Measurements from ENCODE around the gene GNAS-AS1. TPM values are rescaled to one million over a fixed set of nuclear protein-coding genes. Genes with fewer than 3 reads are reported as not detected.

Gene GNAS-AS1
- total RNA-seq, 1 donor from 2014 or later = 0.35 TPM

- ATAC-seq (no peak), DNase-seq (no peak)
- intact Hi-C loops (cut with micrococcal nuclease) = loop anchor here (5.0 to 10.0 kb wide), 2 partner anchors 353 to 535 kb away; no protein-coding TSS in a partner anchor
Measured at GRCh38 chr20:58869662-58870227, 19.0 kb upstream of the GNAS-AS1 start.

DNA sequence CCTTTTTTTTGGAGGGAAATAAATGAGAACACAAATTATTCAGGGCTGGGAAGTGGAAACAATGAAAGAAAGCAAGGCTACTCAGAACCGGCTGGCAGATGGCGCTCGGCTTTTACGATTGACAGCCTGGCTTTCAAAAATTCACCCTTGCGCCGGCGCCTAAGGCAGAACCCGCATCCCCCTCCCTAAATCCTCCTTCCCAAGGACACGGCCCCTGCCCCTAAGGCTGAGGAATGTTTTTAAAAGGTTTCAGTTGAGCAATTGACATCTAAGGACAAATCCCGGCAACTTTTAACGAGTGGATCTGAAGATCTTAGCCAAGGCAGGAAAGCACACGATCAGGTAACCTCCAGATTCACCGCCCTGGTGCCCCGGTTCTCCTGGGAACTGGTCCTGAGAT is 18.1 kb upstream of the GNAS-AS1 start:
- intact Hi-C loops (cut with micrococcal nuclease) = no loop called here
- no peak for ATAC-seq
- no peak for DNase-seq

- intact Hi-C loops (cut with micrococcal nuclease) = no loop called here
- ATAC-seq (peak; percentile 82), DNase-seq (no peak)
Measured at GRCh38 chr20:58867211-58867610, 16.5 kb upstream of the GNAS-AS1 start.

DNA sequence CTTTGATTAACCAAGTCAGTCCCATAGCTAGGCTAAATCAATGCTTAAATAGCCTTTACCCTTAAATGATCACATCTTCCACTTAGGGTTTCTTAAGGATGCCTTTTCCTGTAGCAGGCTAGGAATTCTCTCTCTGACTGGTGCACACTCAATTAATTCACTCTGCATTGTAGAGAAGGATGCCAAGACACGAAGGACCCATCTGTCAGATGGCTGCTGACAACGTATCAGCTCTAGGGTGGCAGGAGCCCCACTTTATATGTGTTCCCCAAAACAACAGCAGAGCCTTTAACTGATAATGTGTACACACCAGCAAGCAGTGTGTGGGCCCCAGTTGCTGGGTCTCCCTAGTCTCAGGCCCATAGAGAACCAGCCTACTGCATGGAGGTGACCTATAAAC is 15.1 kb upstream of the GNAS-AS1 start:
- ATAC-seq (no peak), DNase-seq (no peak)
- intact Hi-C loops (cut with micrococcal nuclease) = no loop called here

DNA sequence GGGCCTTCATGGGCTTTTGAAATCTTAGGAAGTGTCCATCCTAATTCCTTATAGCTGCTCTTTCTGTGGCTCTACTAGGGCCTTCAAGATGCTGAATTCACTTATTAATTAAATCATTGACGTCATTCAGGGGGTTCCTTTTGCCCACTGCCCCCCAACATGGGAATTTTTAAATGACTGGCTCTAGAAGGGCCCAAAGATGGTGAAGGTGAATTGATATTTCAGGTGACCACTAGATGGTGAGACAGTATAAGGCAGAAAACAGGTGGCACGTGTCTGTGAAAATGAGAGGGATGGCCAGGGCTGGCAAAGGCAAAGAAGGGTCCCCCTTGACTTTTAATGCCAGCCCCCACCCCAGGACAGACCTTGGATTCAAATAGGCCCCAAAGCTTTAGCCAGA is 13.6 kb upstream of the GNAS-AS1 start:
- DNase-seq = no peak
- no peak for ATAC-seq
- intact Hi-C loops (cut with micrococcal nuclease) = no loop called here

DNA sequence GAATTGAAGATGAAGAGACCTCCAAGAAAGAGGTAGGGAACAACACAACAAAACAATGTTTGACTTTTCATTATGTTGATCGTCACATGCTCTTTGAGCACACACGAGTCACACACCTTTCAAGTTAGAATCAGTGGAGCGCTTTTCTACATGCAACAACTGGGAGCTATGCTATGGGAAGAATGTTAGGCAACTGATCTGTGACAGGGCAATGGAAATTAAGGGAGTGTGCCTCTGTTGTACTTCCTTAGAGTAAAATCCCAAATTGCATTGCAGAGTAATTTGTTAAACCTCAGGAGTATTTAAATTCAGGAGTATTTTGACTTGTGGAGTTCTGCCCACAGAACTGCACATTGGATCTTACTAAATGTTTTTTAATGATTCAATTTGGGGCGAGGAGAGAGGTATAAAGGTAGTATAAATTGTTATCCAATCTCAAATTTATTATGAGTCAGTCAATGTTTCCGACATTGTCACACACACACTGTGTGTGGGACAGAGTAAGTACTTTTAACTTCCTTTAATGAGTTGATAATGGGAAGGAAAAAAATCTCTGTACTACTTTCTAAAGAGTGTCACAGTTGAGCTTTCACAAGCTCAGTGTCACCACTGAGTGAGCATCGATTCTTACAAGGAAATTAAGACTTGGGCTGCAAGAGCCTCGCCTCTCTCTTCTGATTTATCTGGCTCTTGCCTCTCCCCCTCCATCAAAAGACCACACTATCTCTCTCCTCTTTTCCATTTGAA is 12.5 kb upstream of the GNAS-AS1 start:
- DNase-seq (no peak), ATAC-seq (no peak)
- intact Hi-C loops (cut with micrococcal nuclease) = no loop called here

DNA sequence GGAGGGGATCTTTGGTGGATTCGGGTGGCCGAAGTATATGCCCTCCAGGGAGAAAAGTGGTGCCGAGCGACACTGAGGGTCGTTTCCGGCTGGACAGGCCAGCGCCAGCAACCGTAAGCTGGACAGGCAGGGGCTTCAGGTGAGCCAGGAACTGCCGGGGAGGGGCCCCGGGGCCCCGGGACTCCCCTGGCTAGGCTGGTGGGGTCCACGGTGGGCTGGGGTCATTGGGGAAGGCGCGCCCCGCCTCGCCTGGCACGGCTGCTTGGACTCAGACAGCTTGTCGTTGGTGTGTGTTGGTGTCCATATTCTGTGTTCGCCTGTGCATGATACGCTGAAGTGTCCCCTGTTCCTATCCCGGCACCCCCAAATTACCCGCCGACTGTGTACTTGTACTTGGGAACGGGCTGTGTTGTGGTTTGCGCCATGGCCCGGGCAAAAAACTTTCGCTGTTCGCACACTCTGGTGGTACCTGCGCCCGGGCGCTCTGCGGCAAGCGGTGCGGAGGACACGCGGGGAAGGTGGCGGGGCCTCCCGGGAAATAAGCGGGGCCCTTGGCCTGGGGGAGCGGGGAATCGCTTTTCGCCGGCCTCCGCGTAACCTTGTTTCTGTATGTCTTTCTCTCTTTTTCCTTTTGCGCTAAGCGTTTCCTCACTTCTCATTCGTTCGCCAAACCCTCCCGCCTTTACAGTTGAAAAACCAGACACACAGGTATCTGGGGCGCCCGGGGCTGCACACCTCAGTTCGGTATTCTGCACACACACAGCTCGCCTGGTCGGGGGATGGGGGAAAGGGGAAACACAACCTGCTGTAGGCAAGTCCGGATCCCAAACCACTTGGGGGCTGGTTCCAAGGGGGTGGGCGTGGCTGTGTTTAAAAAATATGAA is 5.0 kb upstream of the GNAS-AS1 start:
- ATAC-seq = no peak
- intact Hi-C loops (cut with micrococcal nuclease) = no loop called here
- no peak for DNase-seq

- intact Hi-C loops (cut with micrococcal nuclease) = no loop called here
- DNase-seq (no peak), ATAC-seq (no peak)
Measured at GRCh38 chr20:58854638-58855471, 4.2 kb upstream of the GNAS-AS1 start.

DNA sequence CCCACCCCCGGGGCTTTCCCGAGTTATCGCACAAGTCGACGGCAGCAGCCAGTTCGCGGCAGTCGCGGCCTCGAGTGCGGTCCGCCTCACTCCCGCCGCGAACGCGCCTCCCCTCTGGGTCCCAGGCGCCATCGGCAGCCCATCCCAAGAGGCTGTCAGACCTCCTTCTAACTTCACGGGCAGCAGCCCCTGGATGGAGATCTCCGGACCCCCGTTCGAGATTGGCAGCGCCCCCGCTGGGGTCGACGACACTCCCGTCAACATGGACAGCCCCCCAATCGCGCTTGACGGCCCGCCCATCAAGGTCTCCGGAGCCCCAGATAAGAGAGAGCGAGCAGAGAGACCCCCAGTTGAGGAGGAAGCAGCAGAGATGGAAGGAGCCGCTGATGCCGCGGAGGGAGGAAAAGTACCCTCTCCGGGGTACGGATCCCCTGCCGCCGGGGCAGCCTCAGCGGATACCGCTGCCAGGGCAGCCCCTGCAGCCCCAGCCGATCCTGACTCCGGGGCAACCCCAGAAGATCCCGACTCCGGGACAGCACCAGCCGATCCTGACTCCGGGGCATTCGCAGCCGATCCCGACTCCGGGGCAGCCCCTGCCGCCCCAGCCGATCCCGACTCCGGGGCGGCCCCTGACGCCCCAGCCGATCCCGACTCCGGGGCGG is 3.4 kb upstream of the GNAS-AS1 start:
- ATAC-seq = no peak
- no peak for DNase-seq
- intact Hi-C loops (cut with micrococcal nuclease) = no loop called here

DNA sequence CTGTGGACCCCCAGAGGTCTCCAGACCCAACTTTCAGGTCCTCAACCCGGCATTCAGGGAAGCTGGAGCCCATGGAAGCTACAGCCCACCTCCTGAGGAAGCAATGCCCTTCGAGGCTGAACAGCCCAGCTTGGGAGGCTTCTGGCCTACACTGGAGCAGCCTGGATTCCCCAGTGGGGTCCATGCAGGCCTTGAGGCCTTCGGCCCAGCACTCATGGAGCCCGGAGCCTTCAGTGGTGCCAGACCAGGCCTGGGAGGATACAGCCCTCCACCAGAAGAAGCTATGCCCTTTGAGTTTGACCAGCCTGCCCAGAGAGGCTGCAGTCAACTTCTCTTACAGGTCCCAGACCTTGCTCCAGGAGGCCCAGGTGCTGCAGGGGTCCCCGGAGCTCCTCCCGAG is 2.8 kb upstream of the GNAS-AS1 start:
- DNase-seq (no peak), ATAC-seq (no peak)
- intact Hi-C loops (cut with micrococcal nuclease) = no loop called here

DNA sequence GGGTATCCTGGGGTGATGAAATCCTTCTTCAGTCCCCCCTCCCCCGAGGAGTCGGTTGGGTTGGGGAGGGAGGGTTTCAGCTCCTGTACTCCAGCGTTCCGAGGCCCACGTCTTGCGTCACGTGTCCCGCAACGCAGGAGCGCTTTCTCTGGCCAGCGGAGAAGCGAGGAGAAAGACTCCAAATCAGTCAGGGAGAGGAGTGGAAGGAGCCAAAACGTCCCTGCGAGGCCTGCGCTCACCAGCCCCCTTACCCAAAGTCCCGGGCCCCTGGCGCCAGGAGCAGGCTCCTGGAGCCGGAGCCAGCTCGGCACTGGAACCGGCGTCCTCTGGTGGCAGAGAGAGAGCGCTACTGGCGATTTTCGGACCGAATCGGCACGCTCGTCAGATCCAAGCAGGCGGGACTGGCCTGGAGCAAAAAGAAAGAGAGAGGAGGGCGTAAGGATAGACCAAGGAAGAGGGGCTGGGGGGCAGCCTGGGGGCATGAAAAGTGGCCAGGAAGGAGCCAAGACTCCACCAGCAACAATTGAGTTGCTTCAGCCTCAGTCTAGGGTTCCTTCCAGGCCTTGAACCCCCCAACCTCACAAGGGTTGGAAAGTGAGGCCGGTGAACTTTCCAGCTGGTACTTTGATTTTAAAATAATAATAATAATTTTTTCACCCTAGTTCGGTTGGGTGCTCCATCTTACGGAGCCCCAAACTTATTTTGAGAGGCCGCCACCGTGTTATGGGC is 2.0 kb upstream of the GNAS-AS1 start, which contains the start of gene GNAS:
Gene GNAS (plus strand): TSS at position 174 of the 729 bp plus-strand sequence.
- DNase-seq (peak; percentile 79), ATAC-seq (peak; percentile 73)
- intact Hi-C loops (cut with micrococcal nuclease) = no loop called here

- DNase-seq = no peak
- no peak for ATAC-seq
- intact Hi-C loops (cut with micrococcal nuclease) = no loop called here
Measured at GRCh38 chr20:58851969-58852458, 1.3 kb upstream of the GNAS-AS1 start.

- intact Hi-C loops (cut with micrococcal nuclease) = no loop called here
- ATAC-seq (peak; percentile 42), DNase-seq (no peak)
Measured at GRCh38 chr20:58851221-58851968, 693 bp upstream of the GNAS-AS1 start.

DNA sequence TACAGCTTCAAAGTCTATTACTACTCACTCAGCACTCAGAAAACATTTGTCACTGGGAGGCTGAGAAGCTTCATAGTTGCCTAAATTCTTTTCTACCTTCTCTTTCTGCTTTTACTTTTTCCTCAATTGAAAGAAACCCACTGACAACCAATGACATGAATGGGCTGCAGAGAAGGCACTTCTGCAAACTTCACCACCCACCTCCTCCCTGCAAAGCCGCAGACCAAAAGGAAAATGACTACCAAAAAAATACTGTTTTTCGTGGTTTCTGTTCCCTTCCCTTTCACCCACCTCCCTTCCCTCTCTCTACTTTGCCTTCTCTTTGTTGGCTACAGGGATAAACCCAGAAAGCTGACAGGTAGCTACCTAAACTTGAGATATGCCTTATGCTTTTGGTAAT is 3.2 kb downstream of the GNAS-AS1 start:
- intact Hi-C loops (cut with micrococcal nuclease) = no loop called here
- DNase-seq (no peak), ATAC-seq (no peak)

DNA sequence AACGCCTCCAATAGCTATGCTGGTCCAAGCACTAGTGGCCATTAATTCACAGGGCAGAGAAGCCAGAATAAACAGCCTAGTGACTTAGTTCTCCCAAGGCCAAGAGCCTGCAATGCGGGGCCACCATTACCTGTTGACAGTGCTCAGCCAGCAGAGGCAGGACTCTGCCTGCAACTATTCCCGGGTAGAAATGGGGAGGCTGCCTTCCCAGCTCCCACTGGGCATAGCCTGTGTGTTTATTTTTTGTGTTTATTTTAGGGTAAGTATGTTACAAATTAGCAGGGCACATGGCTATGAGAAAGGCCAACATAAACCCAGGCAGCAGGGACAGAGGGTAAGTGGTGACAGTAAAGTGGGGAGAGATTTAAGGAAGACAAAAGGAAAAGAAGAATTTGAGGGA is 5.0 kb downstream of the GNAS-AS1 start:
- DNase-seq = no peak
- no peak for ATAC-seq
- intact Hi-C loops (cut with micrococcal nuclease) = no loop called here

DNA sequence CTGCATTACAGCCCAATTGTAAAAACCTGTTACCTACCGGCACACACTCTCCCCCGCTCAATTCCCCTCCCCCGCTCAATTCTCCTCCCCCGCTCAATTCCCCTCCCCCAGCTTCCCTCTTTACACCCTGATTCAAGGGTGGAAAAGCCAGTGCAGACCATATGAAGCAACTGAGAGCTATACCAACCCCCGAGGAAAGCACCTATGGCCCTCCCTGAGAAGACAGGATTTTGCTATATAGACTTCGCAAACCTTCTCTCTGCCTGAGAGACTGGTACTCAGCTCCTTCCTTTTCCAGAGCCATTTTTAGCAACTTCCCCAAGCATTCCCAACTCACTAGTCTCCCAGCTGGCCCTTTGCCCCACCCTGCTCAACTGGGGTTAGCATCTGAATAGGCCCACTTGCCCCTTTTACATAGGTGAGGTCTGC is 7.6 kb downstream of the GNAS-AS1 start:
- ATAC-seq = no peak
- DNase-seq = no peak
- intact Hi-C loops (cut with micrococcal nuclease) = no loop called here

DNA sequence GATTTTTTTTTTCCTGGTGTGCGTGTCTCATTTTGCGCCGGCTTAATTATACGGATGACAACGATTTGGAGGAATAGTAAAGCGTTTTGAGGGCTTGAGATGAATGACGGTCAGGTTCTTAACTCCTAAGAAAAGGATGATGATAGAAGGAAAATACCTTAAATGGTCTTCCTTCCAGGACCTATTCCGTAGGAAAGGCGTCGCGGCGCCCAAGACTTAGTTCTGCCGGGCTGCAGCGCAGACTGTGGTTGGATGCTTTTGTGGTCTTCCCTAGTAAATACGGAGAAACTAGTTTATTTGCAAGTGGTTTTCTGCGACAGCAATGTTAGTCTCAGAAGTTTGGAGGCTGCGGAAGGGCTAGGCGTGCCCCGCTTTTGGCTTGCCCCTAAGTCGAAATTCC is 8.4 kb downstream of the GNAS-AS1 start:
- DNase-seq (no peak), ATAC-seq (no peak)
- intact Hi-C loops (cut with micrococcal nuclease) = no loop called here
